ENCODE results near the gene NCAM2. TPM values are rescaled to one million over a fixed set of nuclear protein-coding genes. Genes with fewer than 3 reads are reported as not detected.

NCAM2 gene
- total and polyA plus RNA-seq, 8 donors: 0.06 to 11.0 (median 0.58) TPM; not detected in 1

DNA sequence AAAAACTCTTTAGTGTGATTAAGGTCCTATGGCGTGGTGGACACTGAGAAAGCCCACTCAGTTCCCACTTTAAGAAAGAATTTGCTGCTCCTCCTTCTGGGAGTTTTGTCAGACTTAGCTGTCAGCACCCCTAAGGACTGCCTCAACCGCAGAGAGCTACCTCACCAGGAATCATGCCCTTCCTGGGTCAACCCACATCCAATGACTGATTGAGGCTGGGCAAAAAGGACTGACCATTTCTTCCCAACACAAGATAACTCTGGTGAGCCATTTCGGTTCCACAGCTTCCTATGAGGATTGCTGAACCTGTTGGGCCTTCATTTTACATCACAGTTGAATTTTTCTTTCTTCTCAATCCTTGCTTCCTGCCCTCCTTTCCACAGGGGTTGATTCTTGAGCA lies 197.9 kb downstream of the NCAM2 start:
- intact Hi-C loops (cut with DNase I; ENCODE audit: low total_unique reads): no loop called here
- H3K27ac ChIP-seq: no peak overlapping the region
- H3K4me1 ChIP-seq: no peaks in the 10 kb centered on the region
- H3K36me3 ChIP-seq: no peaks in the 10 kb centered on the region
- H3K4me3 ChIP-seq: no peak overlapping the region
- no peaks in the 10 kb centered on the region for H3K27me3 ChIP-seq
- WGBS, 5 donors: 61 to 67% (median 62%) methylated on average over 3 of the region's 3 CpGs
- TF ChIP-seq EP300 (IDR thresholded peaks at IDR 0.05): no peak
- TF ChIP-seq, protein P1, sequence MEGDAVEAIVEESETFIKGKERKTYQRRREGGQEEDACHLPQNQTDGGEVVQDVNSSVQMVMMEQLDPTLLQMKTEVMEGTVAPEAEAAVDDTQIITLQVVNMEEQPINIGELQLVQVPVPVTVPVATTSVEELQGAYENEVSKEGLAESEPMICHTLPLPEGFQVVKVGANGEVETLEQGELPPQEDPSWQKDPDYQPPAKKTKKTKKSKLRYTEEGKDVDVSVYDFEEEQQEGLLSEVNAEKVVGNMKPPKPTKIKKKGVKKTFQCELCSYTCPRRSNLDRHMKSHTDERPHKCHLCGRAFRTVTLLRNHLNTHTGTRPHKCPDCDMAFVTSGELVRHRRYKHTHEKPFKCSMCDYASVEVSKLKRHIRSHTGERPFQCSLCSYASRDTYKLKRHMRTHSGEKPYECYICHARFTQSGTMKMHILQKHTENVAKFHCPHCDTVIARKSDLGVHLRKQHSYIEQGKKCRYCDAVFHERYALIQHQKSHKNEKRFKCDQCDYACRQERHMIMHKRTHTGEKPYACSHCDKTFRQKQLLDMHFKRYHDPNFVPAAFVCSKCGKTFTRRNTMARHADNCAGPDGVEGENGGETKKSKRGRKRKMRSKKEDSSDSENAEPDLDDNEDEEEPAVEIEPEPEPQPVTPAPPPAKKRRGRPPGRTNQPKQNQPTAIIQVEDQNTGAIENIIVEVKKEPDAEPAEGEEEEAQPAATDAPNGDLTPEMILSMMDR (IDR thresholded peaks at IDR 0.05): no peak
- no peak for TF ChIP-seq POLR2A (IDR thresholded peaks at IDR 0.05)
- no peak for TF ChIP-seq POLR2AphosphoS5 (IDR thresholded peaks at IDR 0.05)
- no peaks in the 10 kb centered on the region for H3K9me3 ChIP-seq
- DNase-seq: no peak

DNA sequence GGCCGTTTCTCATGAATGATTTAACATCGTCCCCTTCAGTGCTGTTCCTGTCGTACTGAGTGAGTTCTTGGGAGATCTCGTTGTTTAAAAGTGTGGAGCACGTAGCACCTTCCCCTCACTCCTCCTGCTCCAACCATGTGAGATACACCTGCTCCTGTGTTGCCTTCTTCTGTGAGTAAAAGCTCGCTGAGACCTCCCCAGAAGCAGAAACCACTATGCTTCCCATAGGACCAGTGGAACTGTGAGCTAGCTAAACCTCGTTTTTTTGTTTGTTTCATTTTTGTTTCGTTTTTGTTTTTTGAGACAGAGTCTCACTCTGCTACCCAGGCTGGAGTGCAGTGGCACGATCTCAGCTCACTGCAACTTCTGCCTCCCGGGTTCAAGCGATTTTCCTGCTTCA lies 198.6 kb downstream of the NCAM2 start:
- WGBS, 5 donors: 75 to 91% (median 83%) methylated on average over 11 of the region's 11 CpGs
- Histone ChIP-seq H3K4me3 (no peak overlapping the region), H3K27ac (no peak overlapping the region), H3K27me3 (no peaks in the 10 kb centered on the region), H3K36me3 (no peaks in the 10 kb centered on the region), H3K9me3 (no peaks in the 10 kb centered on the region), H3K4me1 (no peaks in the 10 kb centered on the region)
- DNase-seq: no peak
- TF ChIP-seq POLR2A (IDR thresholded peaks at IDR 0.05) (no peak), EP300 (IDR thresholded peaks at IDR 0.05) (no peak), POLR2AphosphoS5 (IDR thresholded peaks at IDR 0.05) (no peak)
- TF ChIP-seq, protein P1 (IDR thresholded peaks at IDR 0.05): no peak
- intact Hi-C loops (cut with DNase I; ENCODE audit: low total_unique reads): no loop called here

DNA sequence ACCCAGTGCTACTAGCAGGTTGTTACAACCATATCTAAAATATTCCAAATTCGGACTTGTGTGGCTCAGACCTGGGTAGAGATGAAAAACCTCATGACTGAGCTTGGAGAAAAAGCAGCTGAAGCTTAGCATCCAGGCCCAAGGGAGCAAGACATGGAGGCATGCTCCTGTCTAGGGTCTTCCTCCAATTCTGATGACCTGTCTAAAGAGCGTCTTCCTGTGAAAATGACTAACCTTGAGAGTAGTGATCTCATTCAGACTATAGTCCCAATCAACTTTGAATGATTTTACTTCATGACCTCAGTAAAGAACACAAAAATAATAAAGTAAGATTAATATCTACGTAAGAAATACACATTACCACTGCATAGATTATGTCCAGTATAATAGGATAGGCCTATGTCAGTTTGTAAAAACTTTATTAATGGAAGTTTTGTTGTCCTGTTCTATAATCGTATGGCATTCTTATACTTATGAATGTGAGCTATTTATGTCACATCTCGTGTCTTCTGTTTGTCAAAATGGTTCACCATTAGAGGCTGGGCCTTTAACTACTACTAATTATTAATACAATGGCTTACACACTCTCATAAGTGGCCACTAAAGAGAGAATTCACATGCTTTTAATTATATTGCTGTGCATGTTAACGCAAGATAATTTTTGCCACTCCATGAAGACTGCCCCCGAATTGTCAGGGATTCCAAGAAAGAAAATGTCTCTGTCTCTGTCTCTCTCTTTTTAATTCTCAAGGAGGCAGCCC lies 201.3 kb downstream of the NCAM2 start:
- Histone ChIP-seq H3K36me3 (no peaks in the 10 kb centered on the region), H3K27me3 (no peaks in the 10 kb centered on the region), H3K4me3 (no peak overlapping the region), H3K27ac (peak overlapping the region in 4 of 5 donors; percentile 30 to 56 (median 36)), H3K9me3 (no peaks in the 10 kb centered on the region), H3K4me1 (no peaks in the 10 kb centered on the region)
- DNase-seq: no peak
- WGBS, 5 donors: 75 to 81% (median 77%) methylated on average over 7 of the region's 7 CpGs
- no peak for TF ChIP-seq POLR2AphosphoS5 (IDR thresholded peaks at IDR 0.05)
- TF ChIP-seq POLR2A (IDR thresholded peaks at IDR 0.05): no peak
- intact Hi-C loops (cut with DNase I; ENCODE audit: low total_unique reads): no loop called here

DNA sequence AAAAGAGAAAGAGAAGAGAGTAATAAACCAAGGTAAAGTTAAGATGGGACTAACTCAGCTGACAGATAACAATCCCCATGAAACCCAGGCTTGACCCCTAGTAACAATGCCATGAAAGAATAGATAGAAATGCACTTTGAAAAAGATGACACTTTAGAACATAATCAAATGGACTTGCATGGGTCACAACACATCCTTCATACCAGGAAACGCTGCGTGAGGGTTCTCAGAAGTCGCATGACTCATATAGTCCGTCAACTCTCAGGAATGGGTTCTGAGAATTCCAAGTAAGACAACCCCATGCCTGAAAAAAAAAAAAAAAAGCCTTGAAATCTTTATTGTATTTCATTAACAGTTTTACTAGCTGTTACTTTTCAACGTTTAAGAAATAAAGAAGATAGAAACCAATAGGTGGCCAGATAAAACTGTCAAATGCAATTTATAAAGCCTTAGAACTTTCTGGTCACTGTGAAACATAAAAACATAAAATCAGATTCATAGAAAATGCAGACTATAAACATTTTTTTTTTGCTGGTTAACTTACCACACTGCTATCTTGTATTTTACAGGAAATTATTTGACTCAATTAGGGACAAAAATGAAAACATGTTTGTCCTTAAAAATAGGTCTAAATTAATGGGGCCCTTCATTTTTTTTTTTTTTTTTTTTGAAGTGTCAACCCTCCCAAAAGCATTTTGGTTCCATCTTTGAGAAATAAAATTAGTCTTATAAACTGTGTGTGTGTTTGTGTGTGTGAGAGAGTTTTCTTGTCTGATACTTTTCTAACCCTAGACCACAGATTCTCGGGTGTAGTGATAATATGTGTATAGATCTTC lies 202.1 kb downstream of the NCAM2 start:
- 49 to 66% (median 58%) methylated on average over 6 of the region's 6 CpGs for WGBS, 5 donors
- Histone ChIP-seq H3K27ac (peak overlapping the region in 4 of 5 donors; percentile 30 to 56 (median 36)), H3K4me1 (no peaks in the 10 kb centered on the region), H3K36me3 (no peaks in the 10 kb centered on the region), H3K27me3 (no peaks in the 10 kb centered on the region), H3K9me3 (no peaks in the 10 kb centered on the region), H3K4me3 (peak overlapping the region in 1 of 4 donors; percentile 18)
- no peak for TF ChIP-seq POLR2A (IDR thresholded peaks at IDR 0.05)
- TF ChIP-seq POLR2AphosphoS5 (IDR thresholded peaks at IDR 0.05): peak in 1 of 3 donors; percentile 71
- no peak for TF ChIP-seq EP300 (IDR thresholded peaks at IDR 0.05)
- TF ChIP-seq, protein P1 (IDR thresholded peaks at IDR 0.05): no peak
- intact Hi-C loops (cut with DNase I; ENCODE audit: low total_unique reads): no loop called here
- DNase-seq: peak in 1 of 2 donors; percentile 64
